Fibroblast of pulmonary artery (primary cell): ENCODE results near the gene C2orf76.

ENCODE experiments used
- DNase-seq: peaks from one replicate; pipeline ENCODE4 v3.0.0-alpha.2; 2010; ENCODE audit warnings: low read depth
- H3K4me3 ChIP-seq: replicated peaks from 2 replicates; pipeline ENCODE4 v1.5.1; 2011; ENCODE audit warnings: low read depth, mild to moderate bottlenecking, control low read depth, low read length, moderate library complexity
- CTCF ChIP-seq: IDR thresholded peaks from 2 replicates; pipeline ENCODE4 v1.5.1; 2011; ENCODE audit warnings: mild to moderate bottlenecking, control low read depth, low read length, inconsistent platforms; ENCODE audit errors: missing control alignments

C2orf76 gene

GRCh38 chr2:119253760-119254600, 112.7 kb downstream of the C2orf76 start:
- no peak for DNase-seq
- TF ChIP-seq CTCF: no peak
- H3K4me3 ChIP-seq: no peak overlapping the region

GRCh38 chr2:119253114-119253702, 113.4 kb downstream of the C2orf76 start:
- no peak overlapping the region for H3K4me3 ChIP-seq
- DNase-seq: peak; percentile 69
- TF ChIP-seq CTCF: no peak
